NCI-H1092 (cell line): ENCODE measurements around the gene COQ4.

Source experiments
- DNase-seq: peaks from one replicate; lab custom pipeline; 2025; lab: John Stamatoyannopoulos, UW

The COQ4 gene

DNA sequence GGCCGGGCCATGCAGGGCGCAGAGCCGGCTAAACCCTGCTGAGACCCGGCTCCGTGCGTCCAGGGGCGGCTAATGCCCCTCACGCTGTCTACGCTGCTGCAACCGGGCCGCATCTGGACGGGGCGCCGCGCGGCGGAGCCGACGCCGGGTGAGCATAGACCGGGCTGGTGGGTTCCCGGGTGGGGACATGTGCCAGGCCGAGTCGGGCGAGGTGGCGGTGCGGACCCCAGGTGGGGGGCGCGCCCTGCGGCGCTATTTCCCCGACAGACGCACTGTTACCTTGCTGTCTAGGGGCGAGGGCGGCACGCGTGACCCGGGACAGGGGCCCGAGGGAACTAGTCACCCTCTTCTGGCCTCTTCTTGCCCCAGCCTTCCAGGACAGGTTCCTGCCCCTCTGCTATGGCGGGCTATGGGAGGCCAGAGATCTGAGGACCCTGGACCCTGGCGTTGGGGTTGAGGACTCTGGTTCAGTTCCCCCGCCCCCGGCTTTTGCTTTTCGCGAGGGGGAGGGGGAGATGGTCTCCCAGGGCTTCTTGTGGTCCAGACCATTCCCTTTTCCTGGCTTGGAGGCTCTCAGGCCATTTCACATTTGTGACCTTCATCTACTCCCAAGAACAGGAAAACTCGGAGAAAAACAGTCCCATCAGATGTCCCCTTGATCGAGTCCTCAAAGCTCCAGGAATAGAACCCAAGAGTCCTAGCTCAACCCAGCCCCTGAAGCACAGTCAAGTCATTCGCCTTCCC is 18.2 kb downstream of the COQ4 start:
- DNase-seq, result peak; percentile 16

DNA sequence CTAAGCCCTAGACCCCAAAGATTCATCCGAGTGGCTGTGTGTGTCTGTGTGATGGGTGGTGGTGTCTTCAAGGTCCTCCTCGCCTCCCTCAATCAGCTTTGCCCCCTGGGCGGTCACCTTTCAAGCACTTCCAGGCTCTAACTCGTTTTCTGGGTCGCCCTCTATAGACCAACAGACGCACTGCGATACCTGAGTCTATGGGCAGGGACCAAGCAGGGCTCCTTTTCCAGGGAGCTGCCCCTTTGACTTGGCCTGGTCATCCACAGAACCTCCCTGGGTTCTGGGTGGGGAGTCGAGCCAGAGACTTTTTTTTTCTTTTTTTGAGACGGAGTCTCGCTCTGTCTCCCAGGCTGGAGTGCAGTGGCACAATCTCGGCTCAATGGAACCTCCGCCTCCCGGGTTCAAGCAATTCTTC is 18.8 kb downstream of the COQ4 start:
- peak; percentile 38 for DNase-seq

DNA sequence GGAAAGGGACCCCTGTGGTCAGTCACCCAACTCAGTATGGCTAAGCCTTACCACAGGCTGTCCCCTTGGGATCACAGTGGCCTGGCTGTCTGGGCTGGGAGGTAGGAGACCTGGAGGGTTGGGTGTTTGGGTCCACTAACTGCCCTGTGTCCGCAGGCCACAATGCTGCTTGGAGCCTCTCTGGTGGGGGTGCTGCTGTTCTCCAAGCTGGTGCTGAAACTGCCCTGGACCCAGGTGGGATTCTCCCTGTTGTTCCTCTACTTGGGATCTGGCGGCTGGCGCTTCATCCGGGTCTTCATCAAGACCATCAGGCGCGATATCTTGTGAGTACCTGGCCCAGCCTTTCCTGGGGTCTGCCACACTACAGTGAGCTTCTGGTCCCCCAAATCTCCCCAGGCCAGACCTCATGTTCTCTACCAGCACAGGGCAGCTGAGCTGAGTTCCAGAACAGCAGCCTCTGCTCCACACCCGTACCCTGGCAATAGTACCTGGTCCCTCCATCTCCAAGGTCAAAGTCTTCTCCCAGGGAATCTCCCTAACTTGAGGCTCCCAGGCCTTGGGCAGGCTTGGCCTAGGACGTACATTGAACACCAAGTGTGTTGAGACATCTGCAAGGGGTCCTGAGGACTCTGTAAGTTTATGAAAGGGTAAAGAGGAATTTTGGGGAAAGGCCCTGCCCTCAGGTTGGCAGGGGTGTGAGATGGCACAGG is 20.5 kb downstream of the COQ4 start:
- DNase-seq, result no peak

DNA sequence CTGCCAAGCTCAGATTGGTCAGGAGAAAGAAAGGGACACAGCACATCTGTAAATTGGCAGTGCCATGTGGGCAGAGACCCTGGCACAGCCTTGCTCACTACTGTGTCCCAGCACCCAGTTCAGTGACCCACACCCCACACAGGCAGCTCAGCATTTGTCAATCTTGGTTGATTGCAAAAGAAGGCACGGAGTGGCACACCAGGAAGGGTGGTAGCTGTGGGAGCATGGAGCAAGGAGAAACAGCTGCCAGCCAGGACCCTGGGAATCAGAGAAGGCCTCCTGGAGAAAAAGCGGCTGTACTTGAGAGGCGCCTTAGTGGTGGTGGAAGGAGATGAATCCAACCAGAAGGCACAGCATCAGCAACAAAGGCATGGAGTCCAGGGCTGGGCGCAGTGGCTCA is 21.2 kb downstream of the COQ4 start:
- DNase-seq, result no peak

DNA sequence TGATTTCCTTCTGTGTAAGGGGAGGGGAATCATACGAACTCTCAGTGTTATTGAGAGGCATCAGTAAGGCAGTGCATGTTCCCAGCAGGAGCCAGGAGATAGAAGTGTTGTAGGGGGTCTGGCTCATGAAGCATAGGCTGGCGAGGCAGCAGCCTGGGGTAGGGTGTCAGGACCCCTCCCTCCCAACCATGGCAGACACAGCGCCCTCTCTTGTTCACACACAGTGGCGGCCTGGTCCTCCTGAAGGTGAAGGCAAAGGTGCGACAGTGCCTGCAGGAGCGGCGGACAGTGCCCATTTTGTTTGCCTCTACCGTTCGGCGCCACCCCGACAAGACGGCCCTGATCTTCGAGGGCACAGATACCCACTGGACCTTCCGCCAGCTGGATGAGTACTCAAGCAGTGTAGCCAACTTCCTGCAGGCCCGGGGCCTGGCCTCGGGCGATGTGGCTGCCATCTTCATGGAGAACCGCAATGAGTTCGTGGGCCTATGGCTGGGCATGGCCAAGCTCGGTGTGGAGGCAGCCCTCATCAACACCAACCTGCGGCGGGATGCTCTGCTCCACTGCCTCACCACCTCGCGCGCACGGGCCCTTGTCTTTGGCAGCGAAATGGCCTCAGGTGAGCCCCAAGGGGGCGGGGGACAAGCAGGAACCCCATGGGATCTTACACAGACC is 22.4 kb downstream of the COQ4 start:
- no peak for DNase-seq

DNA sequence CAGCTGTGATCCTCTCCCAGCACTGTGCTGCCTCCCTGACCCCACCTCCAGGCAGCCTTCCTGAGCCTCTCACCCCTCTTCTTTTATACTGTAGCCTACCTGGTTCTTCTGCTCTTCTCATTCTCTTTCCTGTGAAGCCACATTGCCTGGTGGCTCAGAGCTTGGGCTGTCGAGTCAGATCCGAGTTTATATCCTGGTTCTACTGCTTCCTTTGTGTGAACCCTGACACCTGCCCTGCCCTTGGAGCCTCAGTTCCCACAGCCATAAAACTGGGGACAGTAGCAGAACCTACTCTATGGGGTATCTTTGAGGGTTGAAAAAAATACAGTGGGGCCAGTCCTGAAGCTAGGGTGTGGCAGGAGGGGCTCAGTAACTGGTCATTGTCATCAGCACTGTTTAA is 26.5 kb downstream of the COQ4 start:
- no peak for DNase-seq

DNA sequence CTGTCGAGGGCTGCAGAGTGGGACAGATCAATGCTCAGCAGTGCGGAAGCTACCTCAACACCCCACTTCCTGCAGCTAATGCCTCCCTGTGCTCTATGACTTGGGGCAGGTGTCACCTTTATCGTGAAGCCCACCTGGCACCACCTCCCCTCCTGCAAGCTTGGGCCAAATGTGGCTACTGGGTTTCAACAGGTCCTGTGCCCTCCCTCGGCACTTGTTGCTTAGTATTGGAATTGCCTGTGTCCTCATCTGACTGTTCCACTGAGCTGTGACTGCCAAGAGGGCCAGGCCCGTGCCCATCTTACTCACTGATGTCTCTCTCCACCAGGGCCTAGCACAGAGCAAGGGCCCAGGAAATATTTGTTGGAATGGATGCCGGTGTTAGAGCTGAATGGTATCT is 27.1 kb downstream of the COQ4 start:
- no peak for DNase-seq

DNA sequence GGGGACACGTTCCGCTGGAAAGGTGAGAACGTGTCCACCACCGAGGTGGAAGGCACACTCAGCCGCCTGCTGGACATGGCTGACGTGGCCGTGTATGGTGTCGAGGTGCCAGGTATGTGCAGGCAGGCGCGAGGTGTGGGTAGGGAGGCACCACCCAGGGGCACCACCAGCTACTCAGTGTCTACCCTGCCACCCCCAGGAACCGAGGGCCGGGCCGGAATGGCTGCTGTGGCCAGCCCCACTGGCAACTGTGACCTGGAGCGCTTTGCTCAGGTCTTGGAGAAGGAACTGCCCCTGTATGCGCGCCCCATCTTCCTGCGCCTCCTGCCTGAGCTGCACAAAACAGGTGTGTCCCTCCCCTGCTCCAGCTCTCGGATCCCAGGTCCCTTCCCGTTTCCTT is 32.8 kb downstream of the COQ4 start:
- no peak for DNase-seq

DNA sequence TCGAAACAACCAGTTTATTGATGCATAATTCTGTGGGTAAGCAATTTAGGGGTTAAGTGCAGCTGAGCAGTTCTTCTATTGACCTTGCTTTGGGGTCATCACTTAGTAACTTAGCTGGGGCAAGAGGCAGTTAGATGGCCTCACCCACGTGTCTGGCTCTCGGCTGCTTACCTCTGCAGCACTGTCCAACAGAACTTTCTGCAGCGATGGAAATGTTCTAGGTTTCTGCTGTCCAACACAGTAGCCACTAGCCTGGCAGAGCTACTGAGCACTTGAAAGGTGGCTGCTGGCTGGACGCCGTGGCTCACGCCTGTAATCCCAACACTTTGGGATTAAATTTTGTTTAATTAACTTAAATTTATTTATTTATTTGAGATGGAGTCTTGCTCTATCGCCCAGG is 35.5 kb downstream of the COQ4 start:
- DNase-seq, result no peak

DNA sequence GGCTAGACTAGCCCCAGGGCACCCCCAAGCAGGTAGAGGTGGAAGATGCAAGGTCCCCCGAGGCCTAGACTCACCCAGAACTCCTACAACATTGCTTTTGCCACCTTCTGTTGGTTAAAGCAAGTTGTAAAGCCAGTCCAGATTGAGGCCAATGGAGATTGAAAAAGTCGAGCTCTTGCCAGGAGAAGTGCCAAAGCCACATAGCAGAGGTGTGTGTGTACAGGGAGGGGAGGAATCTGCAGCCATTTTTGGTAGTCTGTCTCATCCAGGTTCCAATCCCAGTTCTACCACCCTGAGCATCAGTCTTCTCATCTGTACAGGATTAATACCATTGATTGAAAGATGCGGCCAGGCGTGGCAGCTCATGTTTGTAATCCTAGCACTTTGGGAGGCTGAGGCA is 36.2 kb downstream of the COQ4 start:
- DNase-seq, result no peak

DNA sequence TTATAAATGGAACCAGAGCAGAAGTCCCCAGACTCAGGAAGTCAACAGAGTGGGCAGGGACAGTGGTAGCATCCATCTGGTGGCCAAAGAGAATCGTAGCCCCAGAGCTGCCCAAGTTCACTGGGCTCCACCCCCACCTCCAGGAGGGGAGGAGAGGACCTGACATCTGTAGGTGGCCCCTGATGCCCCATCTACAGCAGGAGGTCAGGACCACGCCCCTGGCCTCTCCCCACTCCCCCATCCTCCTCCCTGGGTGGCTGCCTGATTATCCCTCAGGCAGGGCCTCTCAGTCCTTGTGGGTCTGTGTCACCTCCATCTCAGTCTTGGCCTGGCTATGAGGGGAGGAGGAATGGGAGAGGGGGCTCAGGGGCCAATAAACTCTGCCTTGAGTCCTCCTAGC is 38.2 kb downstream of the COQ4 start:
- no peak for DNase-seq

DNA sequence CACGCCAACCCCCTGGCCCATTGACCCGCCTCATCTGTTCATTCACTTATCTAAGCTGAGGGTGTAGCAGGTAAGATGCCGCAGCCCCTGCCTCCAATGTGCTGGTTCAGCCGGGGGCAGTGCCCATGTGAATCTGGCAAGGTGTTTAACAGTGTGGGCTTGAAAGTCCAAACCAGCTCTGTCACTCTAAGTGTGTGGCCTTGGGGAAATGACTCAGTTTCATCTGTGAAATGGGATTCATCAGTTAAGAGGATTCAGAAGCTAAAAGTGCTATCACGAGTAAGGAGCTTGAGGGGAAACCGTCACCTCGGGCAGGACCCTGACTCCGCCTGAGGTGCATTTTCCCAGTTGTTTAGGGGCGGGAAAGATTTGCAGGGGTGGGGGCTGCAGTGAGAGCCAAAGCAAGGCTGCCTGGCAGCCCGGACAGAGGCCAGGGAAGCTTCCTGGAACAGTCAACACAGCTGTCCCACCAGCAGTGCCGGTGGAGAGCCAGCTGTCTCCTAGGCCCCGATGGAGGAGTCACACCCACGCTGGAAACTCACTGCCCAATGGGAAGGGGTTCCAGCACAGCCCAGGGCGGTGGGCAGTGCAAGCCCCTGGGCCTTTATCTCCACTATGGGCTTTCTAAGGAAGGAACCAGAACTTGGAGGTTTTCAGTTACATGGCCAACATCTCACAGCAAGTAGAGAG is 38.8 kb downstream of the COQ4 start:
- DNase-seq, result no peak

DNA sequence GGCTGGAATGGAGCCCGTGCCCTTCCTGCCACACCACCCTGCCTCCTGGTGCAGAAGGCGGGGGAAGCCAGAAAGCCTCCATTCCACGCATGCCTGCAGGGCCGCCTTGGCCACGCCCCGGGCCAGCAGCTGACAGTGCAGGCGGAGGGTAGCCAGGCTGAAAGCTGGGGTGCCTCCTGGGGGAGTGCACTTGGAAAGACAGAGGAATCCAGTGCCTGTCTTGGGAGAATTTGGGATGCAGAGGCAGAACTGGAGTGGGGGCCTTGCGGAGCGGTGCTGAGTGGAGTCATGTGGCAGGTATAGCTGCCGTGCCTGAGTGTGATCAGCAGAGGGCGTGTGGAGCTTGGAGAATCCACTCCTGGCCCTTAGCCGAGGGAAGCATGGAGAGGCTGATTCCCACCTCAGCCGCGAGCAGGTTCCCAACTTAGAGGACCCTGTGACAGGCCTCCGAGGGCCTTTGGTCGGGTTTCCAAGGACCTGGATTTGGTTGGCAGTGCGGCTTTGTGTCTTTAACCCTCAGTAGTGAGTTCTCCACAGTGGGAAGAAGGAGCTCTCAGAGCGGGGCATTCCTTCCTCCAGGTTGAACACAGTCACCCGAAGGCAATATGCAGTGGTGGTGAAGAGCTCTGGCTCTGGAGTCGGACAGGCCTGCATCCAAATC is 39.5 kb downstream of the COQ4 start:
- peak; percentile 76 for DNase-seq

DNA sequence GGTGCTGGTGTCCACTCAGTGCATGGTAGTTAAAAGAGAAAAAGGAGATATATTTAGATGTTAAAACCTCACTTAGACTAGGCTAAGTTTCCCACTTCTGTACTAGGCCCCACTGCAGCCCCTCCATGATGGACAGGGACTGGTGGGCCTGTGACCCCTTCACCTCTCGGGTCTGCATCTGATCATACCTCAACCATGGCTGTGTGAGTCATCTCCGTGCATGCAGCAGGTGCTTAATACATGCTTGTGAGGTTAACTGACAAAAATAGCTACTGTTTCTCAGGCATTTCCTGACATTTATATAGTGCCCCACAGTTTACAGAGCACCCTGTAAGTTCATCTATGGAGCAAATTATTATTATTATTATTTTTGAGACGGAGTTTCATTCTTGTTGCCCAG is 40.1 kb downstream of the COQ4 start:
- no peak for DNase-seq

DNA sequence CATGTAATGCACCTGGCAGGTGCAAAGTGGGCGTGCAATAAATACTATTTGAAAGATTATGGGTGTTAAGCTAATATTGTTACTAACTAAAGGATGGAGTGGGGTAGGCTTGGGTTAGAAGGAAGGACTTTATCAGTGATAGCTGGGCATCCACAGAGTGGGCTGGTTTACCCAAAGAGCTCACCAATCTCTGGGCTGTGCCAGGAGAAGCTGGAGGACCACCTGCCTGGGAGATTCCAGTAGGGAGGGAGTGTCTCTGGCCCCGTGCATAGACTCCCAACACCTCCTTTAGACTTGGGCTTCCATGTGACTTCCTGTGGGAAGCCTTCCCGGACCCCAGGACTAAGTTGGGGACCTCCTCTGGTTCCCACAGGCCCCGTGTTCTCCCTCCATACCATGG is 42.9 kb downstream of the COQ4 start:
- DNase-seq, result no peak

DNA sequence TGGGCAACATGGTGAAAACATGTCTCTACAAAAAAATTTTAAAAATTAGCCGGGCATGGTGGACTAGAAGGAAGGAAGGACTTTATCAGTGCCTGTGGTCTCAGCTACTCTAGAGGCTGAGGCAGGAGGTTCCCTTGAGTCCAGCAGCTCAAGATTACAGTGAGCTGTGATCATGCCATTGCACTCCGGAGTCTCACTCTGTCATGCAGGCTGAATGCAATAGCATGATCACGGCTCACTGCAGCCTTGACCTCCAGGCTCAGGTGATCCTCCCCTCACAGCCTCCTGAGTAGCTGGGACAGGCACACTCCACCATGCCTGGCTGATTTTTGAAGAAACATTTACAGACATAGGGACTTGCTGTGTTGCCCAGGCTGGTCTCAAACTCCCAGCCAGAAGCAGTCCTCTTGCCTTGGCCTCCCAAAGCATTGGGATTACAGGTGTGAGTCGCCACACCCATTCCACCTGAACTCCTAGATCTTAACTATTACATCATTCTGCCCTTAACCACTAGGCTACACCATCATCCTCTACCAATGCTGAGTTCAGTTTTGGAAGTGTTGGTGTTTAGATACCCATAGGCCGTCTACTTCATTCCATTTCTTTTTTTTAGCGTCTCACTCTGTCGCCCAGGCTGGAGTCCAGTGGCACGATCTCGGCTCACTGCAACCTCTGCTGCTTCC is 46.5 kb downstream of the COQ4 start:
- no peak for DNase-seq

DNA sequence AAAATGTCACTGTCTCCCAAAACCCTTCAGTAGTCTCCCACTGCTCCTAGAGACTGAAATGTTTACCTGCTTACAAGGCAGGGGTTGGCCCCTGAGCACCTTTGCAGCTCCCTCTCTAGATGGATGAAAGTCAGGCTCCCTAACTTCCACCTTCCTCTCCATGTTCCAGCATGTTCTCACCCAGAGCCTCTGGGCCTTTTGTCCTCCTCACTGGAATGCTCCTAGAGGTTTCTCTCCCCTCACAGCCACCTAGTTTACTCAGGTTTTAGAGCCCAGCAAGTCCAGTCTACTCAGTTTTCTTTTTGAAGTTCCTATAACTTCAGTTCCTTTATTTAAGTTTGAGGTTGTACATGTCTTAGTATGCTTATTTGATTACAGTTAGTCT is 47.7 kb downstream of the COQ4 start:
- no peak for DNase-seq

DNA sequence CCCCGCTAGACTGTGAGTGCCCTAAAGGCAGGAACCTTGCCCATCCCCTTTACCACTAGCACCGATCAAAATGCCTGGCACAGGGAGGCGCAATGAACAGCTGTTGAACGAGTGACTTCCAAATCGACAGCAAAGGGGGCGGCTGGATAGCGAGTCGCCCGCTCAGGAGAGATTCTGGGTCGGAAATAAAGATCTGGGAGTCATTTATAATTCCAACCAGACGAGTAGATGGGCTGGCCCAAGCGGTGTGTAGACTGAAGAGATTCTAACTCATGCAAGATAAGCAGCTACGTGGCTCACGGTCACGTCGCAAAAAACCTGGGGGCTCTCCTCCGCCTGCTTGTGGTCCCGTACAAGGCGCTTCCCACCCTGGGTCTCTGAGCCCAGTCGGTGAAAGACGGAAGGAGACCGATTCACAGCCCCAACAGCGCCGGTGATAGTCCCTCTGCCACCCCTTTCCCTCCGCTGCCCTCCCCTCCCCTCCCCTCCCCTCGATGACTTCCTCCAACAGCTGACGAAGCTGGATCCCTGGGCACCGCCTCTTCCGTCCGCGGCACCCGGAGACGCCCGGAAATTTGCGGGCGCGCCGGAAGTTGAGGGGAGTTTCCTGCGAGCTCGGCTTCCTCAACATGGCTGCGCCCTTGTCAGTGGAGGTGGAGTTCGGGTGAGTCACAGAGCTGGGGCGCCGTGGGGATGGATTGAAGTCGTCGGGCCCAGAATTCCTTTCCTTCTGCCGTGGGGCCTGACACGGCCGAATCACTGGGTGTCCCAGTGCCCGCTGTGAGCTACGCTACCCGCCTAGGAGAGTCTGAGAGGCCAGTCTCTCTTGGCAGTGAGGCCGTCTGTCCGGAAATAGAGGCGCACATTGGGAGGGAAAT is 48.4 kb downstream of the COQ4 start, which contains the start of gene URM1:
Gene URM1, plus strand, starts transcription at position 623 of the 878 bp plus-strand sequence. Its CDS starts 7 bp downstream, at position 630.
- peak; percentile 91 for DNase-seq

DNA sequence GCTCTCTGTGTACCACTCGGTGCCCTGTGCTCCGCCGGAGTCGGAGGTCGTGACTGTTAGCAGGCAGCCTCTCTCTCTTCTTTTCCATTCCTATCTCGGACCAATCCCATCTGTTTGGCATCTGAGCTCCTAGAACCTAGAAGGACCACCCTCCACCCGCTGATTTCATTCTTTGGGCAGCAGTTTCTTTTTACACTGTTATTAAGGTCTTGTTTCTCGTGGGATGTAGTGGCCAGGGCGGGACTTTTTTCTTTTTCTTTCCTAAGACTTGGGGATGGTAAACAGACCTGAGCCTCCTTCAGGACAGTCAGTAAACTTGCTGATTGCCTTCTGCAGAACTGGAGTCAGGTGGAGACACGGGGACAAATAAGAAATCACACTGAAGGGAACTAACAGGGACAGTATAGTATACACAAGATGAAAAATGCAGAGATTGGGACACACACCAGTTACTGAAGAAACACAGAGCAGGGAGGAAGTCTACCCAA is 49.0 kb downstream of the COQ4 start:
- no peak for DNase-seq

DNA sequence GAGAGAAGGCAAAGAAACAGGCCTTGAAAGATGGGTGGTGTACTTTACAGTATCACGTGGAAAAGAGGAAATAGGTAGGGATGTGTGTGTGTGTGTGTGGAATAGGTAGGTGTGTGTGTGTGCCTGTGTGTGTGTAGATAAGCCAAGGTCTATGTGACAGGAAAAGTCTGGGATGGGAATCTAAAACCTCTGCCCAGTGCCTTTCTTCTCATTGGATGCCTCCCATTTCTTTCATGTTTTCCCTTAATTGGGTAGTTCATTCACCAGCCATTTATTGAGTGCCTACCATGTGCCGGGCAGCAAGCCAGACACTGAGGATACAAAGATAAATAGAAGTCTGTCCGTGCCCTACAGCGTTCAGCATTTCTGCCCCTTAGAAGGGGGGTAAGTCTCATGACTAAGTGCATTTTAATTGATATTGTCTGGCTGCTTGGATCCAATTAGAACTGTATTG is 49.6 kb downstream of the COQ4 start:
- no peak for DNase-seq
